ENCODE results near the gene GRID2. TPM values are rescaled to one million over a fixed set of nuclear protein-coding genes. Genes with fewer than 3 reads are reported as not detected.
"Not testable (repeated sequence)": the region's sequence is repeated elsewhere in the genome, so short reads cannot be mapped to it uniquely, and the experiment has no call there.

The GRID2 gene
- total RNA-seq, 1 donor from 2014 or later, result not detected

- H3K27me3 Mint-ChIP-seq (ENCODE audit: unreplicated experiment), result peaks cover 3% of the 10 kb centered on the region
- no peaks in the 10 kb centered on the region for H3K36me3 Mint-ChIP-seq (ENCODE audit: unreplicated experiment)
- no peak overlapping the region for H3K27ac Mint-ChIP-seq (ENCODE audit: unreplicated experiment)
- no peak for DNase-seq (ENCODE audit: extremely low spot score, unreplicated experiment)
- no peak overlapping the region for H3K4me3 Mint-ChIP-seq (ENCODE audit: unreplicated experiment)
- H3K9me3 Mint-ChIP-seq (ENCODE audit: unreplicated experiment), result no peaks in the 10 kb centered on the region
- TF ChIP-seq CTCF (IDR thresholded peaks at IDR 0.05), result no peak
- H3K4me1 Mint-ChIP-seq (ENCODE audit: unreplicated experiment), result no peaks in the 10 kb centered on the region
Observed at GRCh38 chr4:93267747-93268146, 964.0 kb downstream of the GRID2 start.

GRCh38 chr4:93285346-93285745 lies 981.6 kb downstream of the GRID2 start:
- no peaks in the 10 kb centered on the region for H3K9me3 Mint-ChIP-seq (ENCODE audit: unreplicated experiment)
- no peak for TF ChIP-seq CTCF (IDR thresholded peaks at IDR 0.05)

GRCh38 chr4:93289241-93289640 lies 985.5 kb downstream of the GRID2 start:
- Mint-ChIP-seq H3K9me3 (ENCODE audit: unreplicated experiment) (no peaks in the 10 kb centered on the region), H3K36me3 (ENCODE audit: unreplicated experiment) (no peaks in the 10 kb centered on the region), H3K27me3 (ENCODE audit: unreplicated experiment) (peaks cover 9% of the 10 kb centered on the region), H3K27ac (ENCODE audit: unreplicated experiment) (no peak overlapping the region), H3K4me3 (ENCODE audit: unreplicated experiment) (no peak overlapping the region), H3K4me1 (ENCODE audit: unreplicated experiment) (no peaks in the 10 kb centered on the region)
- no peak for DNase-seq (ENCODE audit: extremely low spot score, unreplicated experiment)
- TF ChIP-seq CTCF (IDR thresholded peaks at IDR 0.05), result no peak

More at GRCh38 chr4:93285346-93285745, 981.6 kb downstream of the GRID2 start:
- Mint-ChIP-seq H3K27me3 (ENCODE audit: unreplicated experiment) (peaks cover 9% of the 10 kb centered on the region), H3K27ac (ENCODE audit: unreplicated experiment) (no peak overlapping the region), H3K36me3 (ENCODE audit: unreplicated experiment) (no peaks in the 10 kb centered on the region), H3K4me3 (ENCODE audit: unreplicated experiment) (no peak overlapping the region), H3K4me1 (ENCODE audit: unreplicated experiment) (no peaks in the 10 kb centered on the region)
- DNase-seq (ENCODE audit: extremely low spot score, unreplicated experiment), result no peak

GRCh38 chr4:93289831-93290230 lies 986.1 kb downstream of the GRID2 start:
- Mint-ChIP-seq H3K36me3 (ENCODE audit: unreplicated experiment) (no peaks in the 10 kb centered on the region), H3K4me3 (ENCODE audit: unreplicated experiment) (no peak overlapping the region), H3K4me1 (ENCODE audit: unreplicated experiment) (no peaks in the 10 kb centered on the region), H3K9me3 (ENCODE audit: unreplicated experiment) (no peaks in the 10 kb centered on the region), H3K27me3 (ENCODE audit: unreplicated experiment) (peaks cover 7% of the 10 kb centered on the region), H3K27ac (ENCODE audit: unreplicated experiment) (no peak overlapping the region)
- no peak for TF ChIP-seq CTCF (IDR thresholded peaks at IDR 0.05)
- no peak for DNase-seq (ENCODE audit: extremely low spot score, unreplicated experiment)

- Mint-ChIP-seq H3K4me3 (ENCODE audit: unreplicated experiment) (no peak overlapping the region), H3K36me3 (ENCODE audit: unreplicated experiment) (no peaks in the 10 kb centered on the region), H3K27ac (ENCODE audit: unreplicated experiment) (no peak overlapping the region), H3K4me1 (ENCODE audit: unreplicated experiment) (no peaks in the 10 kb centered on the region), H3K27me3 (ENCODE audit: unreplicated experiment) (no peaks in the 10 kb centered on the region), H3K9me3 (ENCODE audit: unreplicated experiment) (no peaks in the 10 kb centered on the region)
- no peak for DNase-seq (ENCODE audit: extremely low spot score, unreplicated experiment)
- TF ChIP-seq CTCF (IDR thresholded peaks at IDR 0.05), result no peak
Observed at GRCh38 chr4:93299118-93299517, 995.4 kb downstream of the GRID2 start.

- not testable (repeated sequence) for H3K4me3 Mint-ChIP-seq (ENCODE audit: unreplicated experiment); DNase-seq (ENCODE audit: extremely low spot score, unreplicated experiment); H3K36me3 Mint-ChIP-seq (ENCODE audit: unreplicated experiment); H3K9me3 Mint-ChIP-seq (ENCODE audit: unreplicated experiment); H3K4me1 Mint-ChIP-seq (ENCODE audit: unreplicated experiment); H3K27ac Mint-ChIP-seq (ENCODE audit: unreplicated experiment); H3K27me3 Mint-ChIP-seq (ENCODE audit: unreplicated experiment)
Observed at GRCh38 chr4:93300780-93301555, 997.2 kb downstream of the GRID2 start.
